Measurements from ENCODE around the gene BSG.
"Not testable (repeated sequence)": the region's sequence is repeated elsewhere in the genome, so short reads cannot be mapped to it uniquely, and the experiment has no call there.

Gene BSG

GRCh38 chr19:588741-589692, 16.6 kb downstream of the BSG start:
- DNase-seq = no peak

GRCh38 chr19:589693-590395, 17.4 kb downstream of the BSG start, which contains the start of gene HCN2:
TSS of gene HCN2 (plus strand) at chr19:589881. CDS start at chr19:589946, 65 bp downstream.
- no peak for DNase-seq

- no peak for DNase-seq
These were observed 18.0 kb downstream of the BSG start for GRCh38 chr19:590396-590745.

GRCh38 chr19:590750-591098, 18.3 kb downstream of the BSG start:
- DNase-seq = no peak

- no peak for DNase-seq
These were observed 18.9 kb downstream of the BSG start for GRCh38 chr19:591099-591958.

GRCh38 chr19:592101-592500, 19.7 kb downstream of the BSG start:
- no peak for DNase-seq

- DNase-seq = no peak
These were observed 20.7 kb downstream of the BSG start for GRCh38 chr19:593055-593454.

GRCh38 chr19:593505-593904, 21.1 kb downstream of the BSG start:
- no peak for DNase-seq

GRCh38 chr19:594265-594870, 22.0 kb downstream of the BSG start:
- DNase-seq = no peak

- DNase-seq = no peak
These were observed 23.2 kb downstream of the BSG start for GRCh38 chr19:595326-596262.

- no peak for DNase-seq
These were observed 23.9 kb downstream of the BSG start for GRCh38 chr19:596263-596655.

- no peak for DNase-seq
These were observed 25.3 kb downstream of the BSG start for GRCh38 chr19:597406-598315.

GRCh38 chr19:601310-601709, 28.9 kb downstream of the BSG start:
- no peak for DNase-seq

GRCh38 chr19:601790-602189, 29.4 kb downstream of the BSG start:
- DNase-seq = no peak

- DNase-seq = no peak
These were observed 30.2 kb downstream of the BSG start for GRCh38 chr19:602391-603301.

- not testable (repeated sequence) for DNase-seq
These were observed 30.9 kb downstream of the BSG start for GRCh38 chr19:603302-603639.

- not testable (repeated sequence) for DNase-seq
These were observed 31.4 kb downstream of the BSG start for GRCh38 chr19:603779-604178.

GRCh38 chr19:604355-604754, 32.0 kb downstream of the BSG start:
- DNase-seq = peak; percentile 39

Data from CD4-positive, alpha-beta T cell treated with Interleukin-21 for 1 hour (primary cell).